Liver (tissue), 9 donors: ENCODE data around the gene ADGRG2. TPM values are rescaled to one million over a fixed set of nuclear protein-coding genes. Genes with fewer than 3 reads are reported as not detected.

Experiments
- DNase-seq: peaks from one replicate; pipeline ENCODE4 v3.0.0-alpha.2; 2017; ENCODE audit warnings: low spot score
- H3K27ac ChIP-seq, 2 donors: one replicate each; pipeline ENCODE4 v1.7.0; 2013; ENCODE audit warnings: inconsistent platforms in 2 of 2, low read length in 2 of 2, control low read depth in 1 of 2, low read depth in 1 of 2, mild to moderate bottlenecking in 1 of 2
- H3K27me3 ChIP-seq, 4 donors: one replicate each; pipeline versions ENCODE4 v1.6.1 to v1.7.0; 2013; ENCODE audit warnings: low read length in 3 of 4, inconsistent platforms in 1 of 4, mild to moderate bottlenecking in 1 of 4, moderate library complexity in 1 of 4; ENCODE audit not compliant: control insufficient read depth in 4 of 4, insufficient read depth in 4 of 4
- H3K36me3 ChIP-seq, 4 donors: one replicate each; pipeline versions ENCODE4 v1.6.1 to v1.7.0; 2013; ENCODE audit warnings: low read length in 3 of 4, mild to moderate bottlenecking in 3 of 4, low read depth in 1 of 4, moderate library complexity in 1 of 4; ENCODE audit not compliant: control insufficient read depth in 4 of 4, insufficient read depth in 3 of 4
- H3K4me1 ChIP-seq, 4 donors: one replicate each; pipeline versions ENCODE4 v1.6.1 to v1.7.0; 2013; ENCODE audit warnings: low read length in 3 of 4, mild to moderate bottlenecking in 3 of 4, moderate library complexity in 1 of 4; ENCODE audit not compliant: control insufficient read depth in 4 of 4, insufficient read depth in 4 of 4
- H3K4me3 ChIP-seq, 3 donors: one replicate each; pipeline versions ENCODE4 v1.6.1 to v1.7.0; 2013; ENCODE audit warnings: low read length in 3 of 3, control low read depth in 1 of 3, low read depth in 1 of 3, mild to moderate bottlenecking in 1 of 3
- H3K9ac ChIP-seq, 2 donors: one replicate each; pipeline ENCODE4 v1.7.0; 2013; ENCODE audit warnings: low read length in 2 of 2, mild to moderate bottlenecking in 2 of 2, moderate library complexity in 2 of 2, control low read depth in 1 of 2, low read depth in 1 of 2
- H3K9me3 ChIP-seq, 4 donors: one replicate each; pipeline versions ENCODE4 v1.6.1 to v1.7.0; 2013; ENCODE audit warnings: low read length in 3 of 4; ENCODE audit not compliant: control insufficient read depth in 4 of 4
- EGR1 ChIP-seq, 2 donors: IDR thresholded peaks; 2 replicates each; pipeline ENCODE4 v1.6.1; 2016 to 2018; ENCODE audit warnings: antibody characterized with exemption in 2 of 2, low read depth in 2 of 2
- FOXA1 ChIP-seq: IDR thresholded peaks from 2 replicates; pipeline ENCODE4 v1.6.1; 2016; ENCODE audit warnings: antibody characterized with exemption
- FOXA2 ChIP-seq: IDR thresholded peaks from 2 replicates; pipeline ENCODE4 v1.6.1; 2016; ENCODE audit warnings: antibody characterized with exemption
- GABPA ChIP-seq, 2 donors: IDR thresholded peaks in 1 of 2; conservative IDR thresholded peaks in 1 of 2; 2 replicates each; pipeline ENCODE4 v1.6.1; 2016; ENCODE audit warnings: antibody characterized with exemption in 2 of 2, mild to moderate bottlenecking in 1 of 2, moderate library complexity in 1 of 2
- HNF4A ChIP-seq, 2 donors: conservative IDR thresholded peaks; 2 replicates each; pipeline ENCODE4 v1.6.1; 2016; ENCODE audit warnings: antibody characterized with exemption in 2 of 2, mild to moderate bottlenecking in 2 of 2
- HNF4G ChIP-seq: IDR thresholded peaks from 2 replicates; pipeline ENCODE4 v1.6.1; 2016; ENCODE audit warnings: antibody characterized with exemption
- JUND ChIP-seq, 2 donors: IDR thresholded peaks; 2 replicates each; pipeline ENCODE4 v1.6.1; 2016; ENCODE audit warnings: antibody characterized with exemption in 2 of 2
- NR2F2 ChIP-seq: IDR thresholded peaks from 2 replicates; pipeline ENCODE4 v1.6.1; 2016; ENCODE audit warnings: antibody characterized with exemption
- RAD21 ChIP-seq, 2 donors: IDR thresholded peaks; 2 replicates each; pipeline ENCODE4 v1.6.1; 2016; ENCODE audit warnings: antibody characterized with exemption in 2 of 2, mild to moderate bottlenecking in 2 of 2
- RXRA ChIP-seq, 2 donors: IDR thresholded peaks; 2 replicates each; pipeline ENCODE4 v1.6.1; 2017 to 2018; ENCODE audit warnings: antibody characterized with exemption in 2 of 2, mild to moderate bottlenecking in 1 of 2
- SP1 ChIP-seq: IDR thresholded peaks from 2 replicates; pipeline ENCODE4 v1.6.1; 2018; ENCODE audit warnings: antibody characterized with exemption, mild to moderate bottlenecking
- YY1 ChIP-seq: IDR thresholded peaks from 2 replicates; pipeline ENCODE4 v1.6.1; 2016; ENCODE audit warnings: antibody characterized with exemption, mild to moderate bottlenecking
- polyA plus RNA-seq, 2 donors: library from polyadenylated mRNA; stranded (reverse) in 1 of 2; unstranded in 1 of 2; fragments of 200-250 nt in 1 of 2; fragments of >200 nt in 1 of 2; fragmentation: Nextera tagmentation in 1 of 2; extraction: Ambion mirVana in 1 of 2; gene quantifications; one replicate each; pipeline versions ENCODE4 v1.2.1 to v1.2.3, GENCODE V29; 2013 to 2015
- total RNA-seq, 2 donors: library from RNA; depleted of rRNA; stranded (reverse); fragments of >200 nt; gene quantifications; one replicate each; pipeline ENCODE4 v1.2.3, GENCODE V29; 2014
- TF ChIP-seq, protein P1 (sequence below): IDR thresholded peaks from 2 replicates; pipeline ENCODE4 v1.6.1; 2016; ENCODE audit warnings: antibody characterized with exemption, mild to moderate bottlenecking
- TF ChIP-seq, protein P2 (sequence below): fragments of 150-350 bp; IDR thresholded peaks from 2 replicates; pipeline ENCODE4 v1.5.1; 2017; ENCODE audit warnings: improper control_type of control experiment, low read depth, low read length; ENCODE audit not compliant: missing input control
- TF ChIP-seq, protein P3 (sequence below): IDR thresholded peaks from 2 replicates; pipeline ENCODE4 v1.6.1; 2016; ENCODE audit warnings: antibody characterized with exemption
- TF ChIP-seq, protein P4 (sequence below): IDR thresholded peaks from 2 replicates; pipeline ENCODE4 v1.6.1; 2016; ENCODE audit warnings: antibody characterized with exemption
- TF ChIP-seq, protein P5 (sequence below): IDR thresholded peaks from 2 replicates; pipeline ENCODE4 v1.6.1; 2016; ENCODE audit warnings: antibody characterized with exemption
- donor health status: healthy.
- donor health status: healthy.
- donor health status: healthy.
- donor health status: healthy.
- donor health status: healthy.

Gene ADGRG2
- total and polyA plus RNA-seq, 4 donors = 0.08 to 0.45 (median 0.24) TPM; not detected in 1

- TF ChIP-seq, protein P1, sequence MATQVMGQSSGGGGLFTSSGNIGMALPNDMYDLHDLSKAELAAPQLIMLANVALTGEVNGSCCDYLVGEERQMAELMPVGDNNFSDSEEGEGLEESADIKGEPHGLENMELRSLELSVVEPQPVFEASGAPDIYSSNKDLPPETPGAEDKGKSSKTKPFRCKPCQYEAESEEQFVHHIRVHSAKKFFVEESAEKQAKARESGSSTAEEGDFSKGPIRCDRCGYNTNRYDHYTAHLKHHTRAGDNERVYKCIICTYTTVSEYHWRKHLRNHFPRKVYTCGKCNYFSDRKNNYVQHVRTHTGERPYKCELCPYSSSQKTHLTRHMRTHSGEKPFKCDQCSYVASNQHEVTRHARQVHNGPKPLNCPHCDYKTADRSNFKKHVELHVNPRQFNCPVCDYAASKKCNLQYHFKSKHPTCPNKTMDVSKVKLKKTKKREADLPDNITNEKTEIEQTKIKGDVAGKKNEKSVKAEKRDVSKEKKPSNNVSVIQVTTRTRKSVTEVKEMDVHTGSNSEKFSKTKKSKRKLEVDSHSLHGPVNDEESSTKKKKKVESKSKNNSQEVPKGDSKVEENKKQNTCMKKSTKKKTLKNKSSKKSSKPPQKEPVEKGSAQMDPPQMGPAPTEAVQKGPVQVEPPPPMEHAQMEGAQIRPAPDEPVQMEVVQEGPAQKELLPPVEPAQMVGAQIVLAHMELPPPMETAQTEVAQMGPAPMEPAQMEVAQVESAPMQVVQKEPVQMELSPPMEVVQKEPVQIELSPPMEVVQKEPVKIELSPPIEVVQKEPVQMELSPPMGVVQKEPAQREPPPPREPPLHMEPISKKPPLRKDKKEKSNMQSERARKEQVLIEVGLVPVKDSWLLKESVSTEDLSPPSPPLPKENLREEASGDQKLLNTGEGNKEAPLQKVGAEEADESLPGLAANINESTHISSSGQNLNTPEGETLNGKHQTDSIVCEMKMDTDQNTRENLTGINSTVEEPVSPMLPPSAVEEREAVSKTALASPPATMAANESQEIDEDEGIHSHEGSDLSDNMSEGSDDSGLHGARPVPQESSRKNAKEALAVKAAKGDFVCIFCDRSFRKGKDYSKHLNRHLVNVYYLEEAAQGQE = no peak
- TF ChIP-seq, protein P2, sequence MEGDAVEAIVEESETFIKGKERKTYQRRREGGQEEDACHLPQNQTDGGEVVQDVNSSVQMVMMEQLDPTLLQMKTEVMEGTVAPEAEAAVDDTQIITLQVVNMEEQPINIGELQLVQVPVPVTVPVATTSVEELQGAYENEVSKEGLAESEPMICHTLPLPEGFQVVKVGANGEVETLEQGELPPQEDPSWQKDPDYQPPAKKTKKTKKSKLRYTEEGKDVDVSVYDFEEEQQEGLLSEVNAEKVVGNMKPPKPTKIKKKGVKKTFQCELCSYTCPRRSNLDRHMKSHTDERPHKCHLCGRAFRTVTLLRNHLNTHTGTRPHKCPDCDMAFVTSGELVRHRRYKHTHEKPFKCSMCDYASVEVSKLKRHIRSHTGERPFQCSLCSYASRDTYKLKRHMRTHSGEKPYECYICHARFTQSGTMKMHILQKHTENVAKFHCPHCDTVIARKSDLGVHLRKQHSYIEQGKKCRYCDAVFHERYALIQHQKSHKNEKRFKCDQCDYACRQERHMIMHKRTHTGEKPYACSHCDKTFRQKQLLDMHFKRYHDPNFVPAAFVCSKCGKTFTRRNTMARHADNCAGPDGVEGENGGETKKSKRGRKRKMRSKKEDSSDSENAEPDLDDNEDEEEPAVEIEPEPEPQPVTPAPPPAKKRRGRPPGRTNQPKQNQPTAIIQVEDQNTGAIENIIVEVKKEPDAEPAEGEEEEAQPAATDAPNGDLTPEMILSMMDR = no peak
- TF ChIP-seq RAD21 (IDR thresholded peaks at IDR 0.05) = no peak
Observed at GRCh38 chrX:18964026-18964425, 158.2 kb downstream of the ADGRG2 start (continued).

- H3K4me3 ChIP-seq = no peak overlapping the region
- H3K9ac ChIP-seq = no peak overlapping the region
- H3K4me1 ChIP-seq = peaks cover 13 to 20% (median 18%) of the 10 kb centered on the region in 4 donors
- no peaks in the 10 kb centered on the region for H3K36me3 ChIP-seq
- no peak for TF ChIP-seq RXRA (IDR thresholded peaks at IDR 0.05)
- TF ChIP-seq EGR1 (IDR thresholded peaks at IDR 0.05; ENCODE audit: low read depth in 2 of 2) = no peak
- TF ChIP-seq, protein P1 = no peak
- TF ChIP-seq FOXA2 = no peak
- no peak for TF ChIP-seq GABPA (IDR thresholded peaks at IDR 0.05 in 1 of 2, conservative IDR thresholded peaks at IDR 0.05 in 1 of 2)
- TF ChIP-seq YY1 = no peak
- TF ChIP-seq NR2F2 = no peak
- TF ChIP-seq, protein P2 = no peak
- no peak for TF ChIP-seq JUND (IDR thresholded peaks at IDR 0.05)
- TF ChIP-seq, protein P3, sequence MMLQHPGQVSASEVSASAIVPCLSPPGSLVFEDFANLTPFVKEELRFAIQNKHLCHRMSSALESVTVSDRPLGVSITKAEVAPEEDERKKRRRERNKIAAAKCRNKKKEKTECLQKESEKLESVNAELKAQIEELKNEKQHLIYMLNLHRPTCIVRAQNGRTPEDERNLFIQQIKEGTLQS = no peak
- no peak for TF ChIP-seq HNF4G
- TF ChIP-seq, protein P4, sequence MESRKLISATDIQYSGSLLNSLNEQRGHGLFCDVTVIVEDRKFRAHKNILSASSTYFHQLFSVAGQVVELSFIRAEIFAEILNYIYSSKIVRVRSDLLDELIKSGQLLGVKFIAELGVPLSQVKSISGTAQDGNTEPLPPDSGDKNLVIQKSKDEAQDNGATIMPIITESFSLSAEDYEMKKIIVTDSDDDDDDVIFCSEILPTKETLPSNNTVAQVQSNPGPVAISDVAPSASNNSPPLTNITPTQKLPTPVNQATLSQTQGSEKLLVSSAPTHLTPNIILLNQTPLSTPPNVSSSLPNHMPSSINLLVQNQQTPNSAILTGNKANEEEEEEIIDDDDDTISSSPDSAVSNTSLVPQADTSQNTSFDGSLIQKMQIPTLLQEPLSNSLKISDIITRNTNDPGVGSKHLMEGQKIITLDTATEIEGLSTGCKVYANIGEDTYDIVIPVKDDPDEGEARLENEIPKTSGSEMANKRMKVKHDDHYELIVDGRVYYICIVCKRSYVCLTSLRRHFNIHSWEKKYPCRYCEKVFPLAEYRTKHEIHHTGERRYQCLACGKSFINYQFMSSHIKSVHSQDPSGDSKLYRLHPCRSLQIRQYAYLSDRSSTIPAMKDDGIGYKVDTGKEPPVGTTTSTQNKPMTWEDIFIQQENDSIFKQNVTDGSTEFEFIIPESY = no peak
- TF ChIP-seq, protein P5, sequence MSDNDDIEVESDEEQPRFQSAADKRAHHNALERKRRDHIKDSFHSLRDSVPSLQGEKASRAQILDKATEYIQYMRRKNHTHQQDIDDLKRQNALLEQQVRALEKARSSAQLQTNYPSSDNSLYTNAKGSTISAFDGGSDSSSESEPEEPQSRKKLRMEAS = no peak
- no peak for TF ChIP-seq FOXA1
- no peak for TF ChIP-seq HNF4A (conservative IDR thresholded peaks at IDR 0.05)
- TF ChIP-seq SP1 = no peak
- no peak overlapping the region for H3K27ac ChIP-seq
- no peaks in the 10 kb centered on the region for H3K9me3 ChIP-seq
- peaks cover 0 to 3% (median 0%) of the 10 kb centered on the region in 4 donors for H3K27me3 ChIP-seq
- no peak for DNase-seq
Observed at GRCh38 chrX:18962329-18962728, 159.9 kb downstream of the ADGRG2 start.
